HFF-Myc (cell line): ENCODE results near the gene NDUFB2.
"Not testable (repeated sequence)": the region's sequence is repeated elsewhere in the genome, so short reads cannot be mapped to it uniquely, and the experiment has no call there.

Source experiments
- DNase-seq: peaks from one replicate; pipeline ENCODE4 v3.0.0-alpha.2; 2011; ENCODE audit warnings: low read depth; ENCODE audit errors: extremely low read depth
- H3K4me3 ChIP-seq: replicated peaks from 2 replicates; pipeline ENCODE4 v1.5.1; 2011; ENCODE audit warnings: low read depth, mild to moderate bottlenecking, control low read depth, low read length
- CTCF ChIP-seq: IDR thresholded peaks from 2 replicates; pipeline ENCODE4 v1.5.1; 2012; ENCODE audit warnings: mild to moderate bottlenecking, low read depth, low read length, control low read depth; ENCODE audit errors: missing control alignments

The NDUFB2 gene

GRCh38 chr7:140723574-140723973 lies 27.1 kb downstream of the NDUFB2 start:
- no peak overlapping the region for H3K4me3 ChIP-seq
- no peak for DNase-seq
- TF ChIP-seq CTCF: no peak

DNA sequence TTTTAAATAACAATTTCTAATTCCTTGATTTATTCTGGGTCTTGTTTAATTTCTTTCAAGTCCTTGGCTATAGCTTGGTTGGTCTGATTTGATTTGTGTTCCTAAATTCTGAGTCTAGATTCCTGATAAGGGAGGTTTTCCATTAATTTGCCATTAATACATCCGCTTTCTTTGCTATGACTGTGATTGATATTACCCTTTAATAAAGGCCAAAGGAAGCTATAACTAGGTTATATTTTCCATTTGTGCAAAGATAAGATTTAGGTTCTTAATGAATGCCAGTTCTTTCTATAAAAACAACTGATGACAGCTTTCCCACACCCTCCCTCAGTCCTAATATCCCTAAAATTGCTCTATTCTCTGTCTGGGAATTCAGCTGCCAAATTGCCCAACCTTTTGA lies 28.2 kb downstream of the NDUFB2 start:
- TF ChIP-seq CTCF: no peak
- H3K4me3 ChIP-seq: no peak overlapping the region
- no peak for DNase-seq

DNA sequence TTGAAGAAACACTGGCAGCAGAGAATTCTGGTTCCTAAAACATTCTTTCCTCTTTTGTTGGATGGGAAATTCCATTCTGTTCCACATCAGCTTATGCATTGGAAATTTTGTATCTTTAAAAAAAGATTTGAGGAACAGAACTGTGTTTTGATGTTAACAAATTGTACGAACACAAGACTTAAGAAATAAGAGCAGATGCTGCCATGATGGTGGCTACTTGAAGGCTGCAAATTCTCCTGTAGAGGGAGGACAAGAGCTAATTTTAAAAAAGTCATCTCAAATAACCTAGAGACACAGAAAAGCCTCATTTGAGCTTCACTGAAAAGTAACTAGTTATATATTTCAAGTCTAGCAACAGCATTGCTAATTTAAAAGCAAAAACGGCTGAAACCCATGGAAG lies 29.8 kb downstream of the NDUFB2 start:
- peak; percentile 11 for DNase-seq

DNA sequence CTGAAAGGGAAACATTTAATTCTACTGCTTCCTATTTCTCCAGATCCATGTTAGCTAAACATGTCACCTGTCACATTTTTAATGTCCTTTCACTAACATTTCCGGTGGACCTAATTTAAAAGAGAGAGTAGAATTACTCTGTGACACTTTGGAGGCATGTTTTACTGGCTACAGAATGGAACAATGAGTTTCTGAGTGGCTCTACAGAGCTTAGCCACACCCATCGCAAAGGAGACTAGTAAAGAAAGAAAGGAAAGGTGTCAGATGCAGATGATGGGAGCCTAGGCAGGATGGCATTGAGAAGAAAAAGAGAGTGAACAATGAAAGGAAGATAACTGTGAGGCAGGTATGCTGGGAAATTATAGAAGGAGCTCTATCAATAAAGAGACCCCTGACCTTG lies 35.9 kb downstream of the NDUFB2 start:
- no peak for DNase-seq
- no peak for TF ChIP-seq CTCF
- no peak overlapping the region for H3K4me3 ChIP-seq

More for the DNA sequence above, 29.8 kb downstream of the NDUFB2 start:
- peak; percentile 51 for TF ChIP-seq CTCF
- no peak overlapping the region for H3K4me3 ChIP-seq

GRCh38 chr7:140734096-140734495 lies 37.6 kb downstream of the NDUFB2 start:
- DNase-seq: no peak
- no peak for TF ChIP-seq CTCF
- no peak overlapping the region for H3K4me3 ChIP-seq

GRCh38 chr7:140734729-140735128 lies 38.2 kb downstream of the NDUFB2 start:
- TF ChIP-seq CTCF: no peak
- no peak for DNase-seq
- no peak overlapping the region for H3K4me3 ChIP-seq

GRCh38 chr7:140738280-140738679 lies 41.8 kb downstream of the NDUFB2 start:
- no peak for DNase-seq
- H3K4me3 ChIP-seq: no peak overlapping the region
- no peak for TF ChIP-seq CTCF

DNA sequence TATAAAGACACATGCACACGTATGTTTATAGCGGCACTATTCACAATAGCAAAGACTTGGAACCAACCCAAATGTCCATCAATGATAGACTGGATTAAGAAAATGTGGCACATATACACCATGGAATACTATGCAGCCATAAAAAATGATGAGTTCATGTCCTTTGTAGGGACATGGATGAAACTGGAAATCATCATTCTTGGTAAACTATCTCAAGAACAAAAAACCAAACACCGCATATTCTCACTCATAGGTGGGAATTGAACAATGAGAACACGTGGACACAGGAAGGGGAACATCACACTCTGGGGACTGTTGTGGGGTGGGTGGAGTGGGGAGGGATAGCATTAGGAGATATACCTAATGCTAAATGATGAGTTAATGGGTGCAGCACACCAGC lies 46.7 kb downstream of the NDUFB2 start:
- DNase-seq: not testable (repeated sequence)

More for the DNA sequence above, 46.7 kb downstream of the NDUFB2 start:
- not testable (repeated sequence) for H3K4me3 ChIP-seq
